Right renal cortex interstitium (tissue), 3 donors: ENCODE results near the gene WDR48. TPM values are rescaled to one million over a fixed set of nuclear protein-coding genes. Genes with fewer than 3 reads are reported as not detected.

ENCODE experiments used
- DNase-seq, 3 donors: peaks; one replicate each; pipeline ENCODE4 v3.0.0-alpha.2; 2013; ENCODE audit warnings: low read depth in 3 of 3, low spot score in 2 of 3
- polyA plus RNA-seq, 3 donors: library from polyadenylated mRNA; unstranded; fragments of 120-200 nt; gene quantifications; one replicate each; pipeline ENCODE4 v1.2.1, GENCODE V29; 2013; ENCODE audit not compliant: insufficient read length in 3 of 3

WDR48 gene
- polyA plus RNA-seq, 3 donors: 105 to 108 (median 108) TPM

DNA sequence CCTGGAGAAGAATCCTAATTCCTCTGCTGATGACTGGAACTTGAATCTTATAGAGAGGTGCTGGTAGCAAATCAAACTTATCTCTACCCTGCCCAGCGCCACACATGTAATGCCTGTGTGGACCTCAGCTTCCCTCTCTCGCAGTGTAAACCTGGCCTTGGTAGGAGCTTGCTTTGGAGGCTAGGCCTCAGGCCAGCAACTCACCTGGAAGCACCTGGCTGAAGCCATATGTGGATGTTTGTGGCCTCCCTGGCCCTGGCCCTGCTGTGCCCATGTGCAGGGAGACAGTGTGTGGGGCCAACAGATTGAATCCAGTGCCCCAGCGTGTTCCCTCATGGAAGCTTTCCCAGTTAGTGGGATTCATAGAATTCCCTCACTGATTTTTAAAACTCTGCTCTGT is 64.1 kb downstream of the WDR48 start:
- no peak for DNase-seq

DNA sequence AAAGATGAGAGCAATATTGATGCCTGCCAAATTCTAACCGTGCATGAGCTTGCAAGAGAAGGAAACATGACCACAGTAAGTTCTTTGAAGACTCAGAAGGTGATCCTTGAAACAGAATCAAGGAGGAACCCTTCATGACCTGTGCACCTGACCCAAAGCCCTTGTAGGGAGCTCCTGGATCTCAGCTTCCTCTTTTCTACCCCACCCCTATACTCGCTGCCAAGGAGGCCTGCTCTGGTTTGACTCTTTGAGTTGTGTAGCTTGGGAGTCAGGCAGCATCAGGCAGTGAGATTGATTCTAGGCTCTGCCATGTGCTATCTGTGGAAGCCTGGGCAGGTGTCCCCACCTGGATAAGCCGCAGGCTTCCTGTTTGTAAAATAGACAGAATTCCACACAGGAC is 66.3 kb downstream of the WDR48 start:
- DNase-seq: no peak

DNA sequence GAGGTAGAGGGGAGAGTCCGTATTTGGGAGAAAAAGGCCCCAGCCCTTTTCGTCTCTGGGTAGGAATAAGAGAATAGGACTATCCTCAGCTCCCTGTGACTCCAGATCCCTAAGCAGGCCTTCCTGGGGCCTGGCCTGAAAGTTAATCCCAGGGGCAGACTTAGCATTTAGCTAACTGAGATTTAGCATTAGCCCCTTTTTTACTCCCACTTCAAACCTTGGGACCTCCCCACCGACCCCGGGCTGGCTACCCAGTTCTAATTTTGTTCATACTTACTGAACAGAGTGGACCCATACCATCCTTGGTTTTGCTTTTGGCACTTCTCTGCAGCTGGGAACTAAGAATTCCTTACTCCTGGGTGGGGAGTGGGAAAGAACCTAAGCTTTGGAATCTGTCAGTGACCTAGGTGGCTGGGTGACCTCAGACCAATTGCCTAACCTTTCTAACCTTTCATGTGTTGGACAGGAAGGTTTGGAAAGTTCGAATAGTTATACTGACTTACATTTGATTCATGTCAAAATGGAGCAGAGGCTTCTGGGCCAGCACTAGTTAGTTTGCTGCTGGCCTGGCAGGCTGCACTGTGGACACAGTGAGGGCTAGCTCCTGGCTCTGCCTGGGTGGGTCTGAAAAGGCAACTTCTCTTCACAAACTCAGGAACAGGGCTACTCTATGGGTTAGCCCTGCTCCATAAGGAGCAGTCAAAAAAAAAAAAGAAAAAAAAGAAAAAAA is 67.3 kb downstream of the WDR48 start:
- DNase-seq: no peak

DNA sequence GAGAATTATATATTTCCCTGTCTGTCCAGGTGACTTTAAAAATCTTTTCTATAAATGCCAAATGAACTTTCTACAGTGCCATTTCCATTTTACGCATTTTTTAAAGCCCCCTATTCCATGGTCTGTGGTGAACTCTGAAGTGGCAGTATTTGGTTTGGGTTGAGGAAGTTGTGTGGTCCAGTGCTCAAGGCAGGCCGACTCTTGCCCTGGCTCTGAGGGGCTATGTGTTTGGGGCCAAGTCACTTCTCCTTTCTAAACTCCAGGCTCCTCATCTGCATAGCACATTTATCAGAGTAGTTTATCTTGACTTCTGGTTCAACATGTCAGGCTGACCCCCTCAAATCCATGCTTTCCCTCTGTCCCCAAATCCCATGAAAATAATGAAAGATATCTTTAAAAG is 69.8 kb downstream of the WDR48 start:
- no peak for DNase-seq

DNA sequence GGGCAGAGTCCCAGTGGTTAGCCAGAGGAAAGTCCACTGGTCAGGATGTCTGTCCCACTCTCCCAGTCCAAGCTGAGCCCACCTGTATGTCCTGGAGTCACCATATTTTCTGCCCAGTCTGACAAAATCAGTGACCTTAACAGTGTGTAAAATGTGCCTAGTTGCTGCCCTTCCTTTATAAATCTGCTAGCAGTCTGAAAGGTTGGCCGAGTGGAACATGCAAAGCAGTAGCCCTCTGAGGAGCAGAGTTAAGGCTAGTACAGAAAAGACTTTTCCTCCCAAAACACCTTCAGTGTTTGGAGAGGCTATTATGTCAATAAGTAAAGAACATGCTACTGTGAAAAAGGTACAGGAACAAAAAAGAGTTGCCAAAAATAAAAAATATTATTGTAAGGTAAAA is 71.0 kb downstream of the WDR48 start:
- no peak for DNase-seq

DNA sequence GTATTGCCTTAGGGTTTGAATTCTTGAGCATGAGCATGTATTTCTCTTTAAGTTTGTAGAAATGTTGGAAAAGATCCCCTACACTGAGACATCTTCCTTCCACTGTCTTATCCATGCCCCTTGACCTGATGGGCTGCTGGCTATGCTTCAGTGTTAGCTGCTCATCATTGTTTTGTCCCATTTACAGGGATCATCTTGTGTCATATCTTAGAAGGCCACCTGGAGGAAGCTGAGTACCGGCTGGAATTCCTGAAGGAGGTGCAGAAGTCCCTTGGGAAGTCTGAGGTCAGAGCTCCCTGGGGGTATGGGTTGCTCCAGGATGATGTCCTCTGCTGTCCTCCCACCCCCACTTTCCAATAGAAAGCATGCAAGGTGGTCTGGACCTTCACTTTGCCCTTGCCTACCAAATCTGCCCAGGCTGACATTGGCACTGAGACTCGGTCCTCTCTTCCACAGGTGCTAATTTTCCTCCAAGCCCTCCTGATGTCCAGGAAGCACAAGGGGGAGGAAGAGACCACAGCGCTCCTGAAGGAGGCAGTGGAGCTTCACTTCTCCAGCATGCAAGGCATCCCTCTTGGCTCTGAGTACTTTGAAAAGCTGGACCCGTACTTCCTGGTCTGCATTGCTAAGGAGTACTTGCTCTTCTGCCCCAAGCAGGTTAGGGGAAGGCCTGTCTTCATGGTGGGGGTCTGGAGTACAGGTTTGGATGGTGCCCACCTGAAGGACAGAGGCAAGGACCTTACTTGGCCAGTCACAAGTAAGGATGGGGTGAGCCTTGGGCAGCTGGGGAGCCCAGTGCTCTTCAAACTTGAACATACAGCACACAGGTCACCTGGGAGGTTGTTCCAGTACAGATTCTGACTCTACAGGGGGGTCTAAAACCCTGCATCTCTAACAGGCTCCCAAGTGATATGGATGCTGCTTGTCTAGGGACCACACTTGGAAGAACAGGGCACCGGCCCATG is 73.3 kb downstream of the WDR48 start:
- DNase-seq: no peak

DNA sequence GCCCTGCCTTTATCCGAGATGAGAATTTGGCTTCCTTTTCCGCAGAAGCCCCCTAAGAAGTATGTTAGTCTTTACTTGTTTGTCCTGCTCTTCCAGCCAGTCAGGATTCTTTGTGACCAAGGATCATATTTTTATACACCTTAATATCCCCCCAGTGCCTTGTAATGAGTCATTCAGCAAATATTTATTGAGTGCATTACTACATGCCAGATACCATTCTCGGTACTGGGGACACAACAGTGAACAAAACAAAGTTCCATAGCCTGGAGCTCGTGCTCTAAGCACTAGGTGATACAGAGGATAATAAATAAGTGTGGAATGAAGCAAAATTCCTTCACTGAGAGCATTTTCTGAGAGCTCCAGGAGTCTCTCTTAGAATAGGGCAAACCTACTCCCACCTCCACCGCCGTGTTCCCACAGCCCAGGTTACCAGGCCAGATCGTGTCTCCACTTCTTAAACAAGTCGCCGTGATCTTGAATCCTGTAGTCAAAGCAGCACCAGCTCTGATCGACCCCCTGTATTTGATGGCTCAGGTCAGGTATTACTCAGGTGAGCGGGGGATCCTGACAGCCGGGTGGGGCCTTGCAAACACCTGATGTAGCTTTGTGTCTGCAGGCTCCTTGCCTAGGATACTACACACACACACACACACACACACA is 74.2 kb downstream of the WDR48 start:
- no peak for DNase-seq

DNA sequence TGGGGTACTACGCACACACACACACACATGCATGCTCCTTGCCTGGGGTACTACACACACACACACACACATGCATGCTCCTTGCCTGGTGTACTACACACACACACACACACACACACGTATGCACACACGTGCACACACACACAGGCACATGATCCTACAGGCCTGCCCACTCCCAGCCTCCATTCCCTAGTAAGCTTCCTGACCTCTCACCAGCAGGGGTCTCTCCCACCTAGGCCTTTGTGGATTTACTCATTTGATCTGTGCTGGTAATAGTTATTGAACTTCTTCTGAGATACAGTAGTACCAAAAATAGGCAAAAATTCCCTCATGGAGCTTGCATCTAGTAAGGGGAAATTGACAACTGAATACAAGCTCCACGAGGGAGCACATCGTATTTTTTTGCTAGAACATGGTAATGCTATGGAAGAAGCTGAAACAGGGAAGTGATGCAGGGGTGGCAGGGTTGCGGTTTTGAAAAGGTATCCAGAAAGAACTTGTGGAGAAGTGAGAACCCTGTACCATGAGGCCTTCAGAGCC is 74.8 kb downstream of the WDR48 start:
- DNase-seq: no peak

DNA sequence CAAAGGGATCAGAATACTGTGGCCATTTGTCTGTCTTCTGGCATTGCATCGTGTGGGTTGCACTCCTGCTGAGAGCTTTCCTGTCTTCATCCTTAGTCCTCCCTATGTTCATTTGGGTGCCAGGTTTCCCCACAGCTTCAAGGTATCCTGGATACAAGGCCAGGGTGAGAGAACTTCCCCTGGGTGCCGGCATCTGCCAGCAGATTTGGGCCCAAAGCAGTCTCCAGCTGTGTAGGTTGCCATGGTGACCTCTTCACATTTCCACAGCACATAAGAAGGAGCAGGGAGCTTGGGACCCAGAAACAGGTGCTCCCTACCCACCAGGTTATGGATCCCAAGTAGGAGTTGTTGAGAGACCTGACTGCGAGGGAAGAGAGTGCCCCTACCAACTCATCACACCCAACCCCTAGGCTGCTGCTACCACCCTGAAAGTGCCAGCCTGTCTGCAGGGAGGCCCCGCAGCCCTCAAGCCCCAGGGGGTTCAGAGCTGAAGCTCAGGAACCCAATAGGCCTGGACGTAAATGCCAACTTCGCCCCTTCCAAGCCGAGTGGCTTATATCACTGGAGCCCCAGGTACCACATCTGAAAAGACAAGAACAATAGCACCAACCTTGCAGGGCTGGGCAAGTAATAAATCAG is 75.6 kb downstream of the WDR48 start:
- no peak for DNase-seq

DNA sequence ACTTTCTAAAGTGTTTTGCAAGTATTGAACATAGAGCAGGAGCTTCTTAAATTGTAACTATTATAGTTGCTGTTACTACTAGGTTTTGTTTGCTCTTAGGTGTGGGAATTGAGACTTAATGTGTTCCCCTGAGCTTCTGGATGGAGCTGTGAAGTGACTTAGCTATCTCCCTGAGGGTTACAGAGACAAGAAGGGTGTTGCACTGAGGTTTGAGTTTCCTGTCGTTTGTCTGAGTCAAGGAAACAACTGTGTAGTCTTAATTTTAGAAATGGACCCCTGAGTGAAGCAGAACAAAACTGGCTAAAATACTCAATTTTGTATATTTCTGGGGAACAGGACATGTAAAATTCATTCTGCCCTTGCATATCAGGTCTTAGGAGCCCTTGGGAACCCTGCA is 76.1 kb downstream of the WDR48 start:
- DNase-seq: no peak

DNA sequence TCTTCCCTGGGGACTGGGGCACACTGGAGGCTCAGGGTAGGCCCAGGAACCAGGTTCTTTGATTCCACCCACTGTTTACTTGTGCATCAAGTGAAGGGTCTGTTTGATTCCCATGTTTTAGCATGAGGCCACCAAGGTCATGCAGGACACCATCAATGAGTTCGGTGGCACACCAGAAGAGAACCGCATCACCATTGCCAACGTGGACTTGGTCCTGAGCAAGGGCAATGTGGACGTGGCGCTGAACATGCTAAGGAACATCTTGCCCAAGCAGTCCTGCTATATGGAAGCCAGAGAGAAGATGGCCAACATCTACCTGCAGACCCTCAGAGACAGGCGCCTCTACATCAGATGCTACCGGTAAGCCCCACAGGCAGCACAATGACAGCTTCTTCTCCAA is 77.1 kb downstream of the WDR48 start:
- no peak for DNase-seq

DNA sequence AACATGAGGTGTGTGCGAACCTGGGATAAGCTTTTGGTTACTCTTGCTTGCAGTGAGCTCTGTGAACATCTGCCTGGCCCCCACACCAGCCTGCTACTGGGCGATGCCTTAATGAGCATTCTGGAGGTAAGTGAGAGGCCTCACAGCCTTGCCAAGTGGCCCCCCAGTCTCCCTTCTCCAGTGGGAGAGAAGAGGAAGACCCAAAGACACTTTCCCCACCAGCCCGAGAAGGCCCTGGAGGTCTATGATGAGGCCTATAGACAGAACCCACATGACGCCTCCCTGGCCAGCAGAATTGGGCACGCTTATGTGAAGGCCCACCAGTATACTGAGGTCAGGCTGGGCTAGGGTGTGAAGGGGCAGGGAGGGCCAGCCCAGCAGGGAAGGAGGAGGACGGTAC is 78.2 kb downstream of the WDR48 start:
- no peak for DNase-seq

DNA sequence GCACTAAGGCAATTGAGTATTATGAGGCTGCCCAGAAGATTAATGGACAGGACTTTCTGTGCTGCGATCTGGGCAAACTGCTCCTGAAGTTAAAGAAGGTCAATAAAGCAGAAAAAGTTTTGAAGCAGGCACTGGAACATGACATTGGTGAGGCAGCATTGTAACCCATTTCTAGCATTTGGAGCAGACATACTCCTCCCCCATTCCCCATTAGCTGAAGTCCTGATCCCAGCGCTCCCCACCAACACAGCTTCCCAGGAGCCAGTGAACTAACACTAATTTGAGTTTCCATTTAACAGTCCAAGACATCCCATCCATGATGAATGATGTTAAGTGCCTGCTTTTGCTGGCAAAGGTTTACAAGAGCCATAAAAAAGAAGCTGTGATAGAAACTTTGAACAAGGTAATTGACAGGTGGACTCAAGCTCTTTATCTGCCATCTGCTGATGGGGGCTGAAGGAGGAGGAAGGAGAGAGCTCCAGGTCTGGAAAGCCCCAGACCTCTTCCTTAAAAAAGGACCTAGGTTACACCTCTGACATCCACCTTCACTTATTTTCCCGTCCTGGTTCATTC is 79.0 kb downstream of the WDR48 start:
- DNase-seq: no peak

DNA sequence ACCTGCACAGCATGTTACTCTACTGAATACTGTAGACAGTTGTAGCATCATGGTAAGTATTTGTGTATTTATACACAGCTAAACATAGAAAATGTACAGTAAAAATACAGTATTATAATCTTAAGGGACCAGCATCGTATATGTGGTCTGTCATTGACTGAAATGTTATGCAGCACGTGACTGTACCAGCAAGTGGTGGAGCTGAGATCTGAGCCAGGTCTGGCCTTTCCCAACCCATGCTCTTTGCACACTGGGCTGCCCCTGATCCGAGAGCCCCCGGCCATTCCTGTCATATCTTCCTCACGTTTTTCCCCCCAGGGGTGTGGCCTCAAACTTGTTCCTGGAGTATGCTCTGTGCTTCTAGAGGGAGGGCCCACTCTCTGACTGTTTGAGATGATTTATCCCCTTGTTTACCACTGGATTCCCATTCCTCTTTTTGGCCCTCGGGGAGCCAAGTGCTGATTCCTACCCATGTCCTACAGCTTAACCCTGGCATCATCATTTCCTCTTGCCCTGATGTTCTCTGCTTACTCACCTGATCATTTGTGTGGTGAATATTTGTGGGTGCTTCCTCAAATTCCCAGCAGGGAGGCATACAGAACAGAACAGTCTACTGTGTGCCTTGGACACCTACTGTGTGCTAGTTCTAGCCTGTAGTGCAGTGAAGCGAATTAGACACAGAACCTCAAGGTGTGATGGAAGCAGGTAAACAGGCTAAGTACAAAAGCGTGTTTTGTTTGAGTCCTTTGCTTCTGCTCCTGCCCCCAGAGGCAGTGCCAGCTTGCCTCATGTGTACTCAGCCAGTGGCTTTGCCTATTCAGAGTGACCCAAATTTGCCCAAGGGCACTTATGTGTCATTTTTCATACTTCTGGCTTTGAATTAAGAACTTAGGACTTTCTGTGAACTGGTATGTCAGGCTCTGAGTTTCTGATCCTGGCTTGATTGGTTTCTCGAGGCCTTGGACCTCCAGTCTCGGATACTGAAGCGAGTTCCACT is 80.6 kb downstream of the WDR48 start:
- no peak for DNase-seq

DNA sequence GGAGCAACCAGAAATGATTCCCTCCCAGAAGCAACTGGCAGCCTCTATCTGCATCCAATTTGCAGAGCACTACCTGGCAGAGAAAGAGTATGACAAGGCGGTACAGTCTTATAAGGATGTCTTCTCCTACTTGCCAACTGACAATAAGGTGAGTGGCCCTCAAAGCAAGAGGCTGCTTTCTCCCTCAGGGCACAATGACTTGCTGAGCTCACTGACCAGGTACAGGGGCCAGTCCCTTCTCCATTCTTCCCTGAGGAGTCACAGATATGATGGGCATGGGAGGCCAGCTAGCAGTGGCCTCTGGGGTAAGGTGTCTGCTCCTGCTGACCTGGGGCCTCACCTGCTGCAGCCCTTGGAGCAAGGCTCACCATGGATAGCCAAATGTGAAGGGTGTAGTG is 81.3 kb downstream of the WDR48 start:
- no peak for DNase-seq

DNA sequence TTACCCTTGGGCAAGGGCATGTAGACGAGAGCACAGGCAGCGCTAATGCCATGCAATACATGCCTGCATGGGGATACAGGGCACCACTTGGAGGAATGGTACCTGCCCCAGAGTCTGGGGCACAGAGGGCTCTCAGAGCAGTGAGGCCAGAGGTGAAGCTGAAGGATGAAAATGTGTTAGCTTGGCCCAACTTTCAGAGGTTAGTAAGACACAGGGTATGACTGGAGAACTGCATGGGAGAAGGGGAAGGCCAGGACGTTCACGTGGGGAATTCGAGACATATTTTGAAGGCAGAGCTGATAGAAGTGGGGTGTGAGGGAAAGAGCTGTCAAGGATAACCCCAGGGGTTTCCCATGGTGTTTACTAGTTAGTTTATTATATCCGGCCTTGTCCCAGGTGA is 82.0 kb downstream of the WDR48 start:
- DNase-seq: no peak

DNA sequence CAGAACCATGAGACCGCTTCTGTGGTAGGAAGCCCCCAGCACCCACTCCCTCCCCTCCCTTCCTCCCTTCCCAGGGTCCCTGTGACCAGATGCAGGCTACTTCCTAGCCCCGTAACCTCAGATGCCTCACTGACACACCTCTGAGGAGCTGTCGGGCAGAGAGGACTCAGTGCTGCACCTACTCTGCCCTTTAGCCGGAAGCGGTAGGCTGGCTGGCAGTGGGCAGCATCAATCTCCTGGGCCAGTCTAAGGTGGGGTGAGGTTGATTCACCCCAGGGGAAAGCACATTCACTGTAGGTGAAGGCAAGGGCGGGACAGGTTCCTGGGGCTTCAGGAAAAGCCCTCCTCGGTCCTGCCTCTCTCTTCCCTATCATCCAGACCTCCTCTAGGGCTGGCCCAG is 82.5 kb downstream of the WDR48 start:
- DNase-seq: no peak

DNA sequence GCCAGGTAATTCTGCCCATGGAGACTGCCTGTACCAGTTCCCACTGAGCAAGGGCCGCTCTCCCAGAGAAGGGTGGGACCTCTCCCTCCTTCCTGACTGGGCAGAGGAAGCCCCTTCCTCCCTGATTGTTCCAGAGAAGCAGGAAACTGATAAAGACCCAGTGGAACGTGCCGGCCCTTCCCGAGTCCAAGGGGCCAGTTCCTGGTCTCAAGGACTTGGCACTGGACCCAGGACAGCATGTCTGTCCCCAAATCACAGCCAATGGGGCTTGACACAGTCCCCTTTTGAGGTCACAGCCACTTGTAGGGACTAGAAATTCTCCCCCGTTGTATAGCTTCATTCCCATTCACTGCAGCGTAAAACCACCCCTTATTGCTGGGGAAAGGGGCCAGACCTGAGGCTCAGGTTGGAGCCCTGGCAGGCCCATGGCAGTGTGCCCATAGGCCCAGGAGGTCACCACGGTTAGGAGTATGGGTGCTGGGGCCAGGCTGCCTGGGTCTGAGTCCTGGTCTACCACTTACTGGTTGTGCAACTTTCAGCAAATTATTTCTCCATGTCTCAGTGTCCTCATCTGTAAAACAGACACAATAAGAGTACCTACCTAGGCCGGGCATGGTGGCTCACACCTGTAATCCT is 83.5 kb downstream of the WDR48 start:
- DNase-seq: no peak
